Activated CD4-positive, alpha-beta memory T cell treated with anti-CD3 and anti-CD28 coated beads for 36 hours (primary cell): Measurements from ENCODE around the gene USP9X. TPM values are rescaled to one million over a fixed set of nuclear protein-coding genes. Genes with fewer than 3 reads are reported as not detected.
"Not testable (repeated sequence)": the region's sequence is repeated elsewhere in the genome, so short reads cannot be mapped to it uniquely, and the experiment has no call there.

Source experiments
- CTCF ChIA-PET: fragments of 350-600 bp; sonication (Branson Sonifier 250); formaldehyde crosslinking; loops from one replicate; lab custom pipeline; 2021; ENCODE audit warnings: antibody characterized with exemption, inconsistent platforms; lab: Charles Lee
- POLR2A ChIA-PET: fragments of 350-600 bp; sonication (Branson Sonifier 250); formaldehyde crosslinking; loops from one replicate; lab custom pipeline; 2021; ENCODE audit warnings: antibody characterized with exemption; lab: Charles Lee
- DNase-seq: peaks from one replicate; pipeline ENCODE4 v3.0.0-alpha.2; 2020
- H3K27ac Mint-ChIP-seq: one replicate; pipeline ENCODE4 v1.8.0; 2021; ENCODE audit warnings: mixed read lengths
- H3K27me3 Mint-ChIP-seq: one replicate; pipeline ENCODE4 v1.8.0; 2021; ENCODE audit warnings: mixed read lengths
- H3K36me3 Mint-ChIP-seq: one replicate; pipeline ENCODE4 v1.8.0; 2021; ENCODE audit warnings: mixed read lengths
- H3K4me1 Mint-ChIP-seq: one replicate; pipeline ENCODE4 v1.8.0; 2021; ENCODE audit warnings: low read depth, mixed read lengths
- H3K4me3 Mint-ChIP-seq: one replicate; pipeline ENCODE4 v1.8.0; 2021; ENCODE audit warnings: mild to moderate bottlenecking, mixed read lengths
- H3K9me3 Mint-ChIP-seq: one replicate; pipeline ENCODE4 v1.8.0; 2021; ENCODE audit warnings: mixed read lengths
- intact Hi-C: fragments of 100-400 bp; cut with micrococcal nuclease; formaldehyde crosslinking; loops from one replicate; pipeline ENCODE4 v1.15.1; 2023
- total RNA-seq, 2 experiments: library from RNA; stranded (reverse); gene quantifications; one replicate each; pipeline ENCODE4 v1.2.3, GENCODE V29; 2021

The USP9X gene
- total RNA-seq, 2 experiments from 2014 or later = 55.8 to 57.5 TPM

GRCh38 chrX:41259516-41259915 is 174.3 kb downstream of the USP9X start:
- ChIA-PET CTCF (interaction anchor here (0.7 kb wide), 1 partner anchor 79 kb away, joined by 3 read pairs; no protein-coding TSS in a partner anchor), POLR2A (no interaction called here)
- Mint-ChIP-seq H3K36me3 (no peaks in the 10 kb centered on the region), H3K27me3 (no peaks in the 10 kb centered on the region), H3K4me1 (no peaks in the 10 kb centered on the region), H3K27ac (no peak overlapping the region), H3K4me3 (no peak overlapping the region), H3K9me3 (no peaks in the 10 kb centered on the region)
- DNase-seq = no peak
- intact Hi-C loops = loop anchor here (10.0 kb wide), 1 partner anchor 715 kb away; no protein-coding TSS in a partner anchor

GRCh38 chrX:41265615-41266014 is 180.4 kb downstream of the USP9X start:
- ChIA-PET POLR2A (interaction anchor here (0.7 kb wide), 1 partner anchor 70 kb away, joined by 6 read pairs; no protein-coding TSS in a partner anchor), CTCF (interaction anchor here (0.7 to 1.3 kb wide), 3 partner anchors 10 to 85 kb away, joined by 3 read pairs; no protein-coding TSS in a partner anchor)
- Mint-ChIP-seq H3K36me3 (no peaks in the 10 kb centered on the region), H3K4me3 (no peak overlapping the region), H3K4me1 (peaks cover 3% of the 10 kb centered on the region), H3K9me3 (no peaks in the 10 kb centered on the region), H3K27me3 (no peaks in the 10 kb centered on the region), H3K27ac (peak overlapping the region; percentile 45)
- intact Hi-C loops = loop anchor here (1.0 kb wide), 1 partner anchor 118 kb away; no protein-coding TSS in a partner anchor
- DNase-seq = peak; percentile 82

- CTCF ChIA-PET = interaction anchor here (0.6 kb wide), 1 partner anchor 76 kb away, joined by 3 read pairs; no protein-coding TSS in a partner anchor
- Mint-ChIP-seq H3K27me3 (no peaks in the 10 kb centered on the region), H3K27ac (no peak overlapping the region), H3K4me3 (no peak overlapping the region), H3K4me1 (no peaks in the 10 kb centered on the region), H3K9me3 (no peaks in the 10 kb centered on the region), H3K36me3 (no peaks in the 10 kb centered on the region)
- no peak for DNase-seq
- POLR2A ChIA-PET = no interaction called here
- intact Hi-C loops = loop anchor here (10.0 kb wide), 1 partner anchor 281 kb away; no protein-coding TSS in a partner anchor
Observed at GRCh38 chrX:41273638-41274037, 188.4 kb downstream of the USP9X start.

GRCh38 chrX:41275661-41276609 is 190.7 kb downstream of the USP9X start:
- Mint-ChIP-seq H3K27me3 (no peaks in the 10 kb centered on the region), H3K27ac (peak overlapping the region; percentile 33), H3K4me3 (peak overlapping the region; percentile 75), H3K36me3 (no peaks in the 10 kb centered on the region), H3K4me1 (no peaks in the 10 kb centered on the region), H3K9me3 (no peaks in the 10 kb centered on the region)
- ChIA-PET CTCF (interaction anchor here (0.7 to 3.1 kb wide), 4 partner anchors 10 to 166 kb away, joined by 3 to 11 read pairs (median 3); no protein-coding TSS in a partner anchor), POLR2A (interaction anchor here (0.6 kb wide), 1 partner anchor 73 kb away, joined by 4 read pairs; no protein-coding TSS in a partner anchor)
- intact Hi-C loops = loop anchor here (1.0 to 10.0 kb wide), 4 partner anchors 57 to 279 kb away; no protein-coding TSS in a partner anchor
- peak; percentile 68 for DNase-seq

- Mint-ChIP-seq H3K36me3 (no peaks in the 10 kb centered on the region), H3K4me3 (peak overlapping the region; percentile 75), H3K27me3 (no peaks in the 10 kb centered on the region), H3K27ac (peak overlapping the region; percentile 33), H3K4me1 (no peaks in the 10 kb centered on the region), H3K9me3 (no peaks in the 10 kb centered on the region)
- ChIA-PET CTCF (interaction anchor here (1.3 to 3.1 kb wide), 2 partner anchors 54 to 59 kb away, joined by 3 to 11 read pairs; no protein-coding TSS in a partner anchor), POLR2A (interaction anchor here (0.7 to 0.8 kb wide), 3 partner anchors 36 to 630 kb away, joined by 3 to 6 read pairs (median 3); no protein-coding TSS in a partner anchor)
- intact Hi-C loops = loop anchor here (1.0 to 10.0 kb wide), 4 partner anchors 56 to 278 kb away; no protein-coding TSS in a partner anchor
- DNase-seq = peak; percentile 10
Observed at GRCh38 chrX:41276661-41277506, 191.6 kb downstream of the USP9X start.

GRCh38 chrX:41282307-41282706 is 197.1 kb downstream of the USP9X start:
- H3K9me3 Mint-ChIP-seq, DNase-seq, H3K4me3 Mint-ChIP-seq, CTCF ChIA-PET, H3K27ac Mint-ChIP-seq, H3K4me1 Mint-ChIP-seq, H3K36me3 Mint-ChIP-seq, H3K27me3 Mint-ChIP-seq, intact Hi-C loops, POLR2A ChIA-PET: not testable (repeated sequence)

- H3K27ac Mint-ChIP-seq, DNase-seq, POLR2A ChIA-PET, intact Hi-C loops, H3K4me1 Mint-ChIP-seq, H3K27me3 Mint-ChIP-seq, CTCF ChIA-PET, H3K4me3 Mint-ChIP-seq, H3K36me3 Mint-ChIP-seq, H3K9me3 Mint-ChIP-seq: not testable (repeated sequence)
Observed at GRCh38 chrX:41285928-41286327, 200.7 kb downstream of the USP9X start.

Other genes with a start within 250 kb of the USP9X start
- 100 to 1,000 TPM; 216 to 218 TPM for gene DDX3X, start 248.7 kb downstream of the USP9X start, total RNA-seq